HCT116 (cell line): ENCODE data around the gene UQCRFS1. TPM values are rescaled to one million over a fixed set of nuclear protein-coding genes. Genes with fewer than 3 reads are reported as not detected.

Experiments used
- ATAC-seq: fragments of 200-7000 bp; cut with Tn5 transposase; 2 replicates; pipeline ENCODE4 v1.9.1; 2020; ENCODE audit warnings: mild to moderate bottlenecking, moderate library complexity
- BruUV-seq: library from RNA; stranded (reverse); fragments of 400-500 nt; replicated peaks from 2 replicates; lab custom pipeline; 2021; lab: Mats Ljungman, UMichigan
- CTCF ChIA-PET: fragments of 300-600 bp; sonication (Branson Sonifier 250); formaldehyde crosslinking; loops from one replicate; lab custom pipeline; 2021; ENCODE audit warnings: antibody characterized with exemption; lab: Charles Lee
- POLR2A ChIA-PET: fragments of 300-600, 350-600 bp; sonication (Branson Sonifier 250); formaldehyde crosslinking; loops from one replicate; lab custom pipeline; 2021; ENCODE audit warnings: antibody characterized with exemption; lab: Charles Lee
- RAD21 ChIA-PET, 2 experiments: fragments of 300-600 bp; sonication (Branson Sonifier 250); formaldehyde crosslinking; loops; one replicate each; lab custom pipeline; 2023; ENCODE audit warnings: low total read pairs in 2 of 2; ENCODE audit not compliant: uncharacterized antibody in 2 of 2, unreplicated experiment in 2 of 2, low non-redundant PET in 1 of 2; lab: Charles Lee
- DNase-seq: peaks from one replicate; pipeline ENCODE4 v3.0.0-alpha.2; 2010; ENCODE audit warnings: low read depth, low spot score
- H2AFZ ChIP-seq: fragments of 200-600 bp; shearing (Covaris generic), sonication (generic); 2 replicates; pipeline ENCODE4 v1.6.1; 2017; ENCODE audit warnings: low read depth, mixed run types, mixed read lengths, antibody characterized with exemption, low read length; ENCODE audit not compliant: poor library complexity, severe bottlenecking
- H3K27ac ChIP-seq: 2 replicates; pipeline ENCODE4 v1.5.1; 2012; ENCODE audit warnings: low read depth, low read length
- H3K27me3 ChIP-seq: fragments of 200-600 bp; sonication (generic); 2 replicates; pipeline ENCODE4 v1.6.1; 2016; ENCODE audit warnings: mixed run types, low read length, mixed read lengths; ENCODE audit not compliant: insufficient read depth
- H3K36me3 ChIP-seq, 2 experiments: fragments of 200-500 bp in 1 of 2; fragments of 200-600 bp in 1 of 2; sonication (Bioruptor generic) in 1 of 2; sonication (generic) in 1 of 2; 2 replicates each; pipeline versions ENCODE4 v1.5.1 to v1.6.1; 2014 to 2016; ENCODE audit warnings: low read length in 2 of 2, inconsistent platforms in 1 of 2, mixed read lengths in 1 of 2, mixed run types in 1 of 2; ENCODE audit not compliant: insufficient read depth in 2 of 2, control insufficient read depth in 1 of 2
- H3K4me1 ChIP-seq, 2 experiments: fragments of 200-600 bp in 1 of 2; sonication (generic) in 1 of 2; 2 replicates each; pipeline versions ENCODE4 v1.5.1 to v1.6.1; 2012 to 2017; ENCODE audit warnings: low read length in 2 of 2, inconsistent platforms in 1 of 2, mild to moderate bottlenecking in 1 of 2, mixed read lengths in 1 of 2, mixed run types in 1 of 2, moderate library complexity in 1 of 2; ENCODE audit not compliant: insufficient read depth in 2 of 2, control insufficient read depth in 1 of 2
- H3K4me2 ChIP-seq: fragments of 200-600 bp; sonication (generic); 2 replicates; pipeline ENCODE4 v1.6.1; 2017; ENCODE audit warnings: mixed run types, low read length, mixed read lengths
- H3K4me3 ChIP-seq, 2 experiments: fragments of 200-600 bp in 1 of 2; sonication (generic) in 1 of 2; replicated peaks in 1 of 2; 2 replicates each; pipeline ENCODE4 v1.5.1; 2011 to 2016; ENCODE audit warnings: low read length in 2 of 2, control low read depth in 1 of 2, low read depth in 1 of 2, mild to moderate bottlenecking in 1 of 2, mixed read lengths in 1 of 2, mixed run types in 1 of 2
- H3K79me2 ChIP-seq: fragments of 200-600 bp; sonication (generic); 2 replicates; pipeline ENCODE4 v1.6.1; 2017; ENCODE audit warnings: mild to moderate bottlenecking, mixed run types, low read length, moderate library complexity, mixed read lengths; ENCODE audit not compliant: insufficient read depth
- H3K9ac ChIP-seq: fragments of 200-600 bp; sonication (generic); 2 replicates; pipeline ENCODE4 v1.6.1; 2016; ENCODE audit warnings: low read length, mixed read lengths
- H3K9me2 ChIP-seq: fragments of 200-600 bp; sonication (generic), shearing (Covaris generic); 2 replicates; pipeline ENCODE4 v1.6.1; 2017; ENCODE audit warnings: mixed run types, mild to moderate bottlenecking, moderate library complexity; ENCODE audit not compliant: insufficient read depth
- H3K9me3 ChIP-seq, 2 experiments: fragments of 200-500 bp in 1 of 2; fragments of 200-600 bp in 1 of 2; sonication (Bioruptor generic) in 1 of 2; sonication (generic) in 1 of 2; 2 replicates each; pipeline ENCODE4 v1.6.1; 2014 to 2017; ENCODE audit warnings: low read length in 2 of 2, mixed read lengths in 2 of 2, inconsistent platforms in 1 of 2, low read depth in 1 of 2, mild to moderate bottlenecking in 1 of 2, mixed run types in 1 of 2, moderate library complexity in 1 of 2; ENCODE audit not compliant: control insufficient read depth in 1 of 2, insufficient read depth in 1 of 2
- H4K20me1 ChIP-seq: fragments of 200-600 bp; sonication (generic), shearing (Covaris generic); 2 replicates; pipeline ENCODE4 v1.6.1; 2017; ENCODE audit warnings: mixed run types, mild to moderate bottlenecking, moderate library complexity; ENCODE audit not compliant: insufficient read depth
- CBX3 ChIP-seq: IDR thresholded peaks from 2 replicates; pipeline ENCODE4 v1.6.1; 2012; ENCODE audit warnings: low read depth
- EGR1 ChIP-seq: IDR thresholded peaks from 2 replicates; pipeline ENCODE4 v1.6.1; 2012; ENCODE audit warnings: low read depth
- EZH2 ChIP-seq: fragments of 200-600 bp; sonication (generic); IDR thresholded peaks from 2 replicates; pipeline ENCODE4 v1.6.1; 2017; ENCODE audit warnings: antibody characterized with exemption, mixed run types
- EZH2phosphoT487 ChIP-seq: fragments of 200-600 bp; IDR thresholded peaks from 2 replicates; pipeline ENCODE4 v1.6.1; 2018; ENCODE audit warnings: antibody characterized with exemption, borderline replicate concordance
- JUND ChIP-seq: IDR thresholded peaks from 2 replicates; pipeline ENCODE4 v1.6.1; 2012
- POLR2A ChIP-seq: IDR thresholded peaks from 2 replicates; pipeline ENCODE4 v1.7.0; 2011; ENCODE audit warnings: borderline replicate concordance; ENCODE audit not compliant: insufficient read depth, insufficient read length; ENCODE audit errors: extremely low read depth
- POLR2AphosphoS5 ChIP-seq: IDR thresholded peaks from 2 replicates; pipeline ENCODE4 v1.6.1; 2011; ENCODE audit warnings: mild to moderate bottlenecking, low read depth, low read length, moderate library complexity
- SIN3A ChIP-seq: IDR thresholded peaks from 2 replicates; pipeline ENCODE4 v1.6.1; 2012; ENCODE audit warnings: low read depth
- SP1 ChIP-seq: IDR thresholded peaks from 2 replicates; pipeline ENCODE4 v1.6.1; 2012; ENCODE audit warnings: low read depth
- TCF7L2 ChIP-seq: IDR thresholded peaks from 2 replicates; pipeline ENCODE4 v1.7.0; 2011; ENCODE audit warnings: borderline replicate concordance, inconsistent platforms; ENCODE audit not compliant: insufficient read depth, insufficient read length; ENCODE audit errors: extremely low read depth
- YY1 ChIP-seq: IDR thresholded peaks from 2 replicates; pipeline ENCODE4 v1.6.1; 2011; ENCODE audit warnings: low read length, low read depth, moderate library complexity, mild to moderate bottlenecking; ENCODE audit not compliant: insufficient replicate concordance; ENCODE audit errors: extremely low read depth
- ZFX ChIP-seq: fragments of 450-650 bp; IDR thresholded peaks from 2 replicates; pipeline ENCODE4 v1.6.1; 2017
- ZNF274 ChIP-seq: fragments of 200-500 bp; sonication (Bioruptor generic); IDR thresholded peaks from 2 replicates; pipeline ENCODE4 v1.6.1; 2014; ENCODE audit warnings: mild to moderate bottlenecking, low read depth, low read length, inconsistent platforms
- intact Hi-C: fragments of 100-400 bp; cut with micrococcal nuclease; formaldehyde crosslinking; loops from 2 replicates; pipeline ENCODE4 v1.10.0; 2022
- total RNA-seq: library from RNA; stranded (reverse); gene quantifications from one replicate; pipeline ENCODE4 v1.2.1, GENCODE V29; 2021; ENCODE audit not compliant: unreplicated experiment
- TF ChIP-seq, protein P1 (sequence below), 3 experiments: fragments of 200-600 bp in 1 of 3; sonication (generic) in 1 of 3; IDR thresholded peaks in 2 of 3; conservative IDR thresholded peaks in 1 of 3; 2 replicates each; pipeline ENCODE4 v1.5.1; 2012 to 2017; ENCODE audit warnings: low read depth in 2 of 3, low read length in 2 of 3, antibody characterized with exemption in 1 of 3, borderline replicate concordance in 1 of 3, control low read depth in 1 of 3, mild to moderate bottlenecking in 1 of 3, mixed read lengths in 1 of 3, mixed run types in 1 of 3, moderate library complexity in 1 of 3; ENCODE audit not compliant: insufficient read depth in 1 of 3
- TF ChIP-seq, protein P2 (sequence below): IDR thresholded peaks from 2 replicates; pipeline ENCODE4 v1.6.1; 2012
- TF ChIP-seq, protein P3 (sequence below): IDR thresholded peaks from 2 replicates; pipeline ENCODE4 v1.6.1; 2012; ENCODE audit warnings: low read depth

The UQCRFS1 gene
- total RNA-seq, 1 experiment from 2014 or later, result 45.8 TPM

DNA sequence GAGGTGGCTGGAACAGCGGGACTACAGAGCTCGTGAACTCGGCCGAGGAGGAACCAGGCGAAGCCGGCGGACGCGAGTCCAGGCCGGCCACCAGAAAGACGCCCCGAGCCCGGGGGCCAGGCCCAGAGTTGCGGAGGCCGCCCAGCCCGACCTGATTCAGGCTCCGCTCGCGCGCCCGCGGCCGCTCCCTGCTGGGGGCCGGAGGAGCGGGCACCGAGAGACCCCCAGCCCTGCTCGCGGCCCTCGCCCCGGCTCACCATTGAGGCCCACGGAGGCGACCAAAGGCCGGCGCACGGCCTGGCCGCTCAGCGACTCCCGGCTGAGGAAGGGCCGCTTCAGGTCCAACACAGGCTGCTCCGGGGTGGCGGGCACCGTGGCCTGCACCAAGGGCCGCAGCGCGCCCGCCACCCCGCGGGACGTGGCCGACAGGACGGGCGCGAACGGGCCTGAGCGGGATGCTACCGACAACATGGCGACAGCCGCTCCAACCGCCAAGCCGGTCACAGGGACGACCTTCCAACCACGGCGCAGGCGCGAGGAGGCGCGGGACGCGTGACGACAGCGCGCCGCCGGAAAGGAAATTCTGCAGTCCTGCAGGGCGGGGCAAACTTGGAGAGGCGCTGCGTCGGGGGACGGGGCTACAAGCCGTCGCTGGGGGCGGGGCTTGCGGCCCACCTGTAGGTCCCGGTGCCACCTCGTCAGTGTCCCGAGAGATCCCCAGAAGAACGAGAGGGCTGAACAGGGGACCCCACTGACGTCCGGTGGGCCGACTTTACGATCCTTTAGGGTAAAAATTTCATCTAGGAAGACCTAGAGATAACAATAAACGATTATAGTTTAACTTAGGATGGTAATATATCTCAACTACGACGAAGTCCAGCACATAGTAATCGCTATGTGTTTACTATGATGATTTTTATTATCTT, at the start of gene UQCRFS1 (continued):
- TF ChIP-seq, protein P1, sequence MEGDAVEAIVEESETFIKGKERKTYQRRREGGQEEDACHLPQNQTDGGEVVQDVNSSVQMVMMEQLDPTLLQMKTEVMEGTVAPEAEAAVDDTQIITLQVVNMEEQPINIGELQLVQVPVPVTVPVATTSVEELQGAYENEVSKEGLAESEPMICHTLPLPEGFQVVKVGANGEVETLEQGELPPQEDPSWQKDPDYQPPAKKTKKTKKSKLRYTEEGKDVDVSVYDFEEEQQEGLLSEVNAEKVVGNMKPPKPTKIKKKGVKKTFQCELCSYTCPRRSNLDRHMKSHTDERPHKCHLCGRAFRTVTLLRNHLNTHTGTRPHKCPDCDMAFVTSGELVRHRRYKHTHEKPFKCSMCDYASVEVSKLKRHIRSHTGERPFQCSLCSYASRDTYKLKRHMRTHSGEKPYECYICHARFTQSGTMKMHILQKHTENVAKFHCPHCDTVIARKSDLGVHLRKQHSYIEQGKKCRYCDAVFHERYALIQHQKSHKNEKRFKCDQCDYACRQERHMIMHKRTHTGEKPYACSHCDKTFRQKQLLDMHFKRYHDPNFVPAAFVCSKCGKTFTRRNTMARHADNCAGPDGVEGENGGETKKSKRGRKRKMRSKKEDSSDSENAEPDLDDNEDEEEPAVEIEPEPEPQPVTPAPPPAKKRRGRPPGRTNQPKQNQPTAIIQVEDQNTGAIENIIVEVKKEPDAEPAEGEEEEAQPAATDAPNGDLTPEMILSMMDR (IDR thresholded peaks at IDR 0.05 in 2 of 3, conservative IDR thresholded peaks at IDR 0.05 in 1 of 3; ENCODE audit: borderline replicate concordance in 1 of 3, insufficient read depth in 1 of 3, low read depth in 2 of 3, low read length in 2 of 3), result no peak
- TF ChIP-seq EGR1 (no peak), JUND (no peak)

DNA sequence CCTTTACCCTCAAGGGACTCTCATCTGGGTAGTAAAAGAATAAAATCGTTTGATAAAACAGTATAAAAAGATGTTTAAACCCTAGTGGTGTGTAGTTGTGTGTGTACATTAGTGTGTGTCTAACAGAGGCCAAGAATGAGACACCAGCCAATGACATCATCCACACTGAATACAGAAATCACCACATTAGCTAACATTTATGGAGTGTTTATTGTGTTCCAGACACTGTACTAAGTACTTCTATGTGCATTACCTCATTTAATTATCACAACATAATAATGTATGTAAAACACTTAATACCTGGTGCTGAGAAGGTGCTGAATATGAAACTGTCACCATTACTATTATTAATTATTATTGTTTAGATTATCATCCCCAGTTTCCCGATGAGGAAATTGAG, 49.1 kb upstream of the UQCRFS1 start:
- no peaks in the 10 kb centered on the region for H3K4me1 ChIP-seq
- no peaks in the 10 kb centered on the region for H3K36me3 ChIP-seq
- RAD21 ChIA-PET, result no interaction called here
- no peaks in the 10 kb centered on the region for H3K9me2 ChIP-seq
- H2AFZ ChIP-seq, result no peak overlapping the region
- no peaks in the 10 kb centered on the region for H3K27me3 ChIP-seq
- ATAC-seq (no peak), DNase-seq (no peak)
- no peaks in the 10 kb centered on the region; a peak in 1 of 4 replicates for H3K9me3 ChIP-seq
- H4K20me1 ChIP-seq, result no peaks in the 10 kb centered on the region
- no peaks in the 10 kb centered on the region for H3K79me2 ChIP-seq
- no peak overlapping the region for H3K4me2 ChIP-seq
- no peak overlapping the region for H3K27ac ChIP-seq
- H3K4me3 ChIP-seq, result no peak overlapping the region
- no TSS peak for BruUV-seq
- CTCF ChIA-PET, result interaction anchor here (0.7 kb wide), 1 partner anchor 213 kb away, joined by 3 read pairs; no protein-coding TSS in a partner anchor
- no peak overlapping the region for H3K9ac ChIP-seq
- POLR2A ChIA-PET, result no interaction called here
- intact Hi-C loops, result no loop called here
- no peak for TF ChIP-seq YY1
- no peak for TF ChIP-seq EZH2
- no peak for TF ChIP-seq ZFX
- TF ChIP-seq, protein P2, sequence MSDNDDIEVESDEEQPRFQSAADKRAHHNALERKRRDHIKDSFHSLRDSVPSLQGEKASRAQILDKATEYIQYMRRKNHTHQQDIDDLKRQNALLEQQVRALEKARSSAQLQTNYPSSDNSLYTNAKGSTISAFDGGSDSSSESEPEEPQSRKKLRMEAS, result no peak
- TF ChIP-seq, protein P3, sequence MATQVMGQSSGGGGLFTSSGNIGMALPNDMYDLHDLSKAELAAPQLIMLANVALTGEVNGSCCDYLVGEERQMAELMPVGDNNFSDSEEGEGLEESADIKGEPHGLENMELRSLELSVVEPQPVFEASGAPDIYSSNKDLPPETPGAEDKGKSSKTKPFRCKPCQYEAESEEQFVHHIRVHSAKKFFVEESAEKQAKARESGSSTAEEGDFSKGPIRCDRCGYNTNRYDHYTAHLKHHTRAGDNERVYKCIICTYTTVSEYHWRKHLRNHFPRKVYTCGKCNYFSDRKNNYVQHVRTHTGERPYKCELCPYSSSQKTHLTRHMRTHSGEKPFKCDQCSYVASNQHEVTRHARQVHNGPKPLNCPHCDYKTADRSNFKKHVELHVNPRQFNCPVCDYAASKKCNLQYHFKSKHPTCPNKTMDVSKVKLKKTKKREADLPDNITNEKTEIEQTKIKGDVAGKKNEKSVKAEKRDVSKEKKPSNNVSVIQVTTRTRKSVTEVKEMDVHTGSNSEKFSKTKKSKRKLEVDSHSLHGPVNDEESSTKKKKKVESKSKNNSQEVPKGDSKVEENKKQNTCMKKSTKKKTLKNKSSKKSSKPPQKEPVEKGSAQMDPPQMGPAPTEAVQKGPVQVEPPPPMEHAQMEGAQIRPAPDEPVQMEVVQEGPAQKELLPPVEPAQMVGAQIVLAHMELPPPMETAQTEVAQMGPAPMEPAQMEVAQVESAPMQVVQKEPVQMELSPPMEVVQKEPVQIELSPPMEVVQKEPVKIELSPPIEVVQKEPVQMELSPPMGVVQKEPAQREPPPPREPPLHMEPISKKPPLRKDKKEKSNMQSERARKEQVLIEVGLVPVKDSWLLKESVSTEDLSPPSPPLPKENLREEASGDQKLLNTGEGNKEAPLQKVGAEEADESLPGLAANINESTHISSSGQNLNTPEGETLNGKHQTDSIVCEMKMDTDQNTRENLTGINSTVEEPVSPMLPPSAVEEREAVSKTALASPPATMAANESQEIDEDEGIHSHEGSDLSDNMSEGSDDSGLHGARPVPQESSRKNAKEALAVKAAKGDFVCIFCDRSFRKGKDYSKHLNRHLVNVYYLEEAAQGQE, result no peak
- no peak for TF ChIP-seq POLR2A
- TF ChIP-seq ZNF274, result no peak
- no peak for TF ChIP-seq EZH2phosphoT487
- TF ChIP-seq, protein P1 (IDR thresholded peaks at IDR 0.05 in 2 of 3, conservative IDR thresholded peaks at IDR 0.05 in 1 of 3; ENCODE audit: borderline replicate concordance in 1 of 3, insufficient read depth in 1 of 3, low read depth in 2 of 3, low read length in 2 of 3), result no peak
- no peak for TF ChIP-seq CBX3
- TF ChIP-seq TCF7L2, result no peak
- no peak for TF ChIP-seq POLR2AphosphoS5
- no peak for TF ChIP-seq SIN3A
- TF ChIP-seq SP1, result no peak
